ENCODE measurements around the gene TRAF5.

TRAF5 gene

GRCh38 chr1:211334986-211335385 is 8.4 kb downstream of the TRAF5 start:
- ATAC-seq (peak; percentile 96), DNase-seq (ENCODE audit: low spot score in 2 of 2) (peak in 1 of 2 donors; percentile 54)
- H3K4me3 Mint-ChIP-seq, result peak overlapping the region; percentile 60
- H3K9me3 Mint-ChIP-seq, result no peaks in the 10 kb centered on the region
- H3K36me3 Mint-ChIP-seq, result peaks cover 19% of the 10 kb centered on the region
- H3K27ac Mint-ChIP-seq, result peak overlapping the region; percentile 88
- H3K4me1 Mint-ChIP-seq, result peaks cover 87% of the 10 kb centered on the region

DNA sequence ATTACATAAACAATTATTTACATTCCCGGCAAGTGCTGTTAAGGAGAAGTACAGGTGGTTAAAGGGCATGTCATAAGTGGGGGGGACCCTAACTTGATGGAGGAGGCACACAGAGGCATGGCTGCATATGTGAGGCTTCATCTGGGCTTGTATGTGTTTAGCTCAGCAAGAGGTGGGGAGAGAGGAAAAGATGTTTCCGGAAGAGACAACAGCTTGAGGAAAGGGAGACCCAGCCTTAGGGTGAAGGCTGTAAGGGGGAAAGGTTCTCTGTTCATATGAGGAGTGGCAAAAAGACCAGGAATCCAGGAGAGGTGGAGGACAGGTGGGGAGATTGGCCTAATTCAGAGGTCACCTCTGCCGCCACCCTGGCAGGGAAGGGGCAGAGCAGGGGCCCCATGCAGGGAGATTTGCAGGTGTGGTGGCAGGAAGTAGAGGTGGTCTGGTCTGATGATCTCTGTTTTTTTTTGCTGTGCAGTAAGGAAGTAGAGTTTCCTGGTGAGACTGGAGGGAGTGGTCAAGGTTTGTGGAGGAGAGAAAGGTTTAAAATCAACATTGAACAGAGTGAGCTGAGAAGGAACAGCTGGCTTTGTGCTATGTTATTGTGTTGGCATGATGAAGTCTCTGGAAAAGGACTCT is 9.0 kb downstream of the TRAF5 start:
- Mint-ChIP-seq H3K9me3 (no peaks in the 10 kb centered on the region), H3K4me1 (peaks cover 87% of the 10 kb centered on the region), H3K4me3 (peak overlapping the region; percentile 60), H3K27ac (peak overlapping the region; percentile 88), H3K36me3 (peaks cover 16% of the 10 kb centered on the region)
- ATAC-seq, result peak; percentile 31
- peak in 1 of 2 donors; percentile 57 for DNase-seq (ENCODE audit: low spot score in 2 of 2)

- ATAC-seq (no peak), DNase-seq (ENCODE audit: low spot score in 2 of 2) (peak in 1 of 2 donors; percentile 46)
- Mint-ChIP-seq H3K36me3 (peaks cover 13% of the 10 kb centered on the region), H3K4me3 (peak overlapping the region; percentile 60), H3K27ac (peak overlapping the region; percentile 88), H3K4me1 (peaks cover 87% of the 10 kb centered on the region), H3K9me3 (no peaks in the 10 kb centered on the region)
Observed at GRCh38 chr1:211336161-211336560, 9.5 kb downstream of the TRAF5 start.

DNA sequence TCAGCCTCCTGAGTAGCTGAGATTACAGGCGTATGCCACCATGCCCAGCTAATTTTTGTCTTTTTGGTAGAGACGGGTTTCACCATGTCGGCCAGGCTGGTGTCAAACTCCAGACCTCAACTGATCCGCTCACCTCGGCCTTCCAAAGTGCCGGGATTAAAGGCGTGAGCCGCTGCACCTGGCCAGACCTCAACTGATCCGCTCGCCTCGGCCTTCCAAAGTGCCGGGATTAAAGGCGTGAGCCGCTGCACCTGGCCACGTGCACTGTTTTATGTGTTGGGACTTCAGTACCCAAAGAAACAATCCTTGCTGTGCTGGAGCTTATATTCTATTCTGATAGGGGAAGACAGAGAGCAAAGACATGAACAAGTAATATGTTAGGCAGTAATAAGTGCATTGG is 10.1 kb downstream of the TRAF5 start:
- Mint-ChIP-seq H3K4me1 (peaks cover 88% of the 10 kb centered on the region), H3K36me3 (peaks cover 10% of the 10 kb centered on the region), H3K4me3 (peak overlapping the region; percentile 60), H3K9me3 (no peaks in the 10 kb centered on the region), H3K27ac (peak overlapping the region; percentile 88)
- ATAC-seq, result no peak
- no peak for DNase-seq (ENCODE audit: low spot score in 2 of 2)

DNA sequence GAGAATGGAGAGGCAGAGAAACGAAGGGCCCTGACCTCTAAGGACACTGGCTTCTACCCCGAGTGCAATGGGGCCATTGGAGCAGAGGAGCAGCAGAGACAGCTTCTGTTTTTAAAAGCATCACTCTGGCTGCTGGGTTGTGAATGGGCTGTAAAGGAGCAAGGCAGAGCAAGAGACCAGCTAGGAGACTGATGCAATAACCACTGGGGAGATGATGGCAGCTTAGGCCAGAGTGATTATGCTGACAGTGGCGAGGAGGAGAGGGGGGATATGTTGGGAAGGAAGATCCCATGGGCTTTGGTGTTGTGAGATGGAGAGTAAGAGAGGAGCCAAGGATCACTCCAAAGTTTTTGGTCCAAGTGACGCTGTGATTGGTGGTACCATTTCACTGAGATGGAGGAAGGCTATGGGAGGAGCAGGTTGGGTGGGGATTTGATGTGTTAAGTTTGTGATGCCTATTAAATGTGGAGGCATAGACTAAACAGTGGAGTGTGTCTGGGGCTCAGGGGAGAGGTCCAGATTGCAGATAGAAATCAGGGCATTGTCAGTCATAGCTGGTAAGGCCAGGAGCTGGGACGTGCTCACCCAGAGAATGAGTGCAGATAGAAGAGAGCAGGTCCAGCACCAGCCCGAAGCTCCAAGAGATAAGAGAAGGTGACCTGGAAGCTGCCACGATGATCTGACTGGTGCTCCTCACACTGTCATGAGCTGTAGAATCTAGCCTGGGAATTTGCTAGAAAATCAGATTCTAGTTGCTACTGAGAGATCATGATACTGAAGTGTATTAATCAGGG is 11.0 kb downstream of the TRAF5 start:
- no peak overlapping the region for H3K4me3 Mint-ChIP-seq
- ATAC-seq (no peak), DNase-seq (ENCODE audit: low spot score in 2 of 2) (peak in 1 of 2 donors; percentile 39)
- H3K27ac Mint-ChIP-seq, result peak overlapping the region; percentile 88
- no peaks in the 10 kb centered on the region for H3K9me3 Mint-ChIP-seq
- peaks cover 10% of the 10 kb centered on the region for H3K36me3 Mint-ChIP-seq
- peaks cover 85% of the 10 kb centered on the region for H3K4me1 Mint-ChIP-seq

DNA sequence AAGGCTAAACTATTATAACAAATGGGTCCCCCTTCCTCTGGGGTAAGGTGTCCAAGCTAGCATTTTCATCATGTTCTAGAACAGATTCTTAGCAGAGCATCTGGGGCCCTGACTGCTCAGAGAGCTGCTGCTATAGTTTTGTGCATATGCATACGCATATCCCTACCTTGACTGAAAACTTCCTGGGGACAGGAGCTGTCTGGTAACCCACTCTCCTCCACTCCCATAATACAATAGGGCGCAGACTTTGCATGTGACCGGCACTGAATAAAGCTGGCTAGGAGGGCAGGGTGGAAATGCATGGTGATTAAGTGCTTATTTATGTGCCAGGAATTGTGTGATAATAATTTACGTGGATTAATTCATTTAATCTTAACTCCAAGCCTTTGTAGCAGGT is 11.6 kb downstream of the TRAF5 start:
- DNase-seq (ENCODE audit: low spot score in 2 of 2) (no peak), ATAC-seq (no peak)
- no peak overlapping the region for H3K4me3 Mint-ChIP-seq
- peak overlapping the region; percentile 88 for H3K27ac Mint-ChIP-seq
- H3K36me3 Mint-ChIP-seq, result peaks cover 10% of the 10 kb centered on the region
- peaks cover 85% of the 10 kb centered on the region for H3K4me1 Mint-ChIP-seq
- no peaks in the 10 kb centered on the region for H3K9me3 Mint-ChIP-seq

DNA sequence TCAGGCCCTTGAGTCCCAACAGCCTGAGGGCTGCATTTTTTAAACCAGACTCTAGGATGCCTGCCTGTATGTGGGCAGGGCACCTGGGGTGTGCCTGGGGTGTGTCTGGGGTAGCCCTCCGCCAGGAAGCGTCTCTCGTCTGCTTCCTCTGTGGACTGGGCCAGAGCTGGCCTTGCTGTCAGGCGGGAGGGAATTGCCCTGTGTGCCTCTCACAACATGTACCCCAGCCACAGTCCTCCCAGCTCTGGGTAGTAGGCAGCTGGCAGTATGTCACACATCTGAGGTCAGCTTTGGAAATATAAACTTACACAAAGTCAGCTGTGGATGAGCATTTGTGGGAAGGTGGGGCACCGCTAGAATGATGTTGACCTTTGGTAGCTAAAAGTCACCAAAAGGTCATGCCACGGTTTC is 13.0 kb downstream of the TRAF5 start:
- peak overlapping the region; percentile 29 for H3K4me3 Mint-ChIP-seq
- no peaks in the 10 kb centered on the region for H3K9me3 Mint-ChIP-seq
- H3K36me3 Mint-ChIP-seq, result peaks cover 10% of the 10 kb centered on the region
- ATAC-seq, result peak; percentile 22
- H3K4me1 Mint-ChIP-seq, result peaks cover 85% of the 10 kb centered on the region
- DNase-seq (ENCODE audit: low spot score in 2 of 2), result no peak
- peak overlapping the region; percentile 90 for H3K27ac Mint-ChIP-seq

DNA sequence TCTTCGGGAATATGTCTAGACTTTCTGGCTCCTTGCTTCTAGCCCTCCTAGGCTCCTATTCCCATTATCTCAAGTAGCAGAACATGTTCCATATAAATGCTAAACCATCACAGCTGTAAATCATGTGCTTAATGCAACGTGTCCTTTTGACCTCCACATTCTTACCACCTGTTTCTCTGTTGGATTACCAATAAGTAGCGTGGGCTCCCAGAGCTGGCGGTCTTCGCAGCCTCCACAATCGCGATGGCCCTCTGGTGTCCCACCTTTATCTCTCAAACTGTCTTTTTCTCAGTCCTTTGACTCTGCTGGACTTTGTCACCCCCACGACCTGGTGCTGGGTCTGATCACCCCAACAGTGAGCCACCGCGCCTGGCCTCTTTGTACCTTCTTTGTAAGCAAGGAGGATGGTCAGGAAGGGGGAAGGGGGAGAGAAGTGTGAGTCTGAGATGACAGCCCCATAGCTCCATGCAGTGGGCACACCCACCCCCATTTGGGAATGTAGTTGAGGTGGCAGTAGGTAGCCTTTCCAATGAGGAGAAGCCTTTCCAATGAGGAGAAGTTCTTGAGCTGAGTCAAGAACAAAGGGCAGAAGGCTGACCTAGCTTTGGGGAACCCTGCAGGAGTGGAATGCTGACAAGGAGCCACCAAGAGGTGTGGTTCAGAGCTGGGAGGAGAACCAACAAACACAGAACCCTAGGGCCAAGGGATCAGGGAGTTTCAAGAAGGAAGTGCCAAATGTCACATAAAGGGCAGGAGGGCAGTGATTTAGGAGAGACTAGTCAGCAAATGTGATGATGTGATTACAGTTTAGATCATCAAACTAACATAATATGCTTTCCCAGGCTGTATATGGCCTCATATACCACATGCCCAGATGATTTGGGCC is 14.2 kb downstream of the TRAF5 start:
- Mint-ChIP-seq H3K4me1 (peaks cover 85% of the 10 kb centered on the region), H3K27ac (peak overlapping the region; percentile 29), H3K4me3 (no peak overlapping the region), H3K9me3 (no peaks in the 10 kb centered on the region), H3K36me3 (peaks cover 20% of the 10 kb centered on the region)
- no peak for DNase-seq (ENCODE audit: low spot score in 2 of 2)
- ATAC-seq, result peak; percentile 6

DNA sequence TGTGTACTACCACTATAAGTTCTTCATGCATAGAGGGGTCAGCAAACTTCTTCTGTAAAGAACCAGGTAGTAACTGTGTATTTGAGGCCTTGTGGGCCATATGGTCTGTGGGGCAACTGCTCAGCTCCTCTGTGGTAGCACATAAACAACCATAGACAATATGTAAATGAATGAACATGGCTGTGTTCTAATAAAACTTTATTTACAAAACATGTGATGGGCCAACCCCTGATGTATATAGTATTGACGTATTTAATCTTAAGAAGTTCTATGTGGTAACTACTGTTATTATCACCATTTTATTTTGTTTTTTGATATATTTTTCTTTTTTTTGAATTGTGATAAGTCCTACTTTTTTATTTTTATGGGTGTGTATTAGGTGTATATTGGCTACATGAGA is 15.4 kb downstream of the TRAF5 start:
- H3K27ac Mint-ChIP-seq, result no peak overlapping the region
- DNase-seq (ENCODE audit: low spot score in 2 of 2) (no peak), ATAC-seq (no peak)
- H3K4me1 Mint-ChIP-seq, result peaks cover 83% of the 10 kb centered on the region
- peaks cover 20% of the 10 kb centered on the region for H3K36me3 Mint-ChIP-seq
- no peaks in the 10 kb centered on the region for H3K9me3 Mint-ChIP-seq
- no peak overlapping the region for H3K4me3 Mint-ChIP-seq

DNA sequence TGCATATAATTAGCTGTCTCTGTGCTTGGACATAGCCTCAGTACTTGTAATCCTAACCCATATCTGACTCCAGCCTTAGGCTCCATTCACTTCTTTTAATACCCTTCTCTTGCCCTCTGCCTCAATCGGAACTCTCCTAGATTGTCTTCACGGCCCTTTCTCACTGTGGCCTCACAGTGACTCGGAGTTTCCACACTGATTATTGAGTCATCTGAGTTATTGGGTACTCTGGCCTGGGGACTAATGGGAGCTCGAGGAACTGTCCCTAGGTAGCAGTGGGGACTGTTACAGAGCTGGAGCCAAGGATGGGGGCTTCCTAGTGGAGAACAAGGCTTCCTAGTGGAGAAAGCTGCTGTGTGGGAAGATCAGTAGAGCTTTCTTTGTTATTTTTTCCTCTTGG is 17.0 kb downstream of the TRAF5 start:
- H3K4me3 Mint-ChIP-seq, result no peak overlapping the region
- H3K27ac Mint-ChIP-seq, result peak overlapping the region; percentile 67
- H3K9me3 Mint-ChIP-seq, result no peaks in the 10 kb centered on the region
- H3K4me1 Mint-ChIP-seq, result peaks cover 72% of the 10 kb centered on the region
- no peak for DNase-seq (ENCODE audit: low spot score in 2 of 2)
- H3K36me3 Mint-ChIP-seq, result peaks cover 26% of the 10 kb centered on the region
- peak; percentile 55 for ATAC-seq

DNA sequence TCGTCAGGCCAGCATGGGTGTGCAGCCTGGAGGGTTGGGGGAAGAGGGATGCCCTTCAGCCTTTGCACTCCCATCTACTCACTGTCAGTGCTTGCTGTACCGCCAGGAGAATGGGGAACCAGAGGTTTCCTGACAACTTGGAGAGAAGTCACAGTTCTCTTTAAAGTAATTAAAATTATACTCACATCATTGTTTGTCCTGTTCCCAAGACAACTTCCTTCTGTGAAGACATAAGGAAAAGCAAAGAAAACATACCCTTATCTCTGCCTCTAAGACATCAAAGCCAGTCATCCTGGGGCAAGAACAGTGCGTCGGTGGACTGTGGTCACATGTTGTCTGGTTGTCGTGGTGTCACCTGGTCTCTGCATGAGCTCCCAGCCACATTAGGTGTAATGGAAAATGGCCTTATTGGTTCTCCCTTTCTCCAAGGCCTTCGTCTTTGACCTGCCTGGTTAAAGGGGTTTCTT is 17.6 kb downstream of the TRAF5 start:
- no peak overlapping the region for H3K4me3 Mint-ChIP-seq
- peaks cover 70% of the 10 kb centered on the region for H3K4me1 Mint-ChIP-seq
- H3K27ac Mint-ChIP-seq, result peak overlapping the region; percentile 67
- DNase-seq (ENCODE audit: low spot score in 2 of 2), result no peak
- ATAC-seq, result peak; percentile 68
- H3K9me3 Mint-ChIP-seq, result no peaks in the 10 kb centered on the region
- H3K36me3 Mint-ChIP-seq, result peaks cover 26% of the 10 kb centered on the region

DNA sequence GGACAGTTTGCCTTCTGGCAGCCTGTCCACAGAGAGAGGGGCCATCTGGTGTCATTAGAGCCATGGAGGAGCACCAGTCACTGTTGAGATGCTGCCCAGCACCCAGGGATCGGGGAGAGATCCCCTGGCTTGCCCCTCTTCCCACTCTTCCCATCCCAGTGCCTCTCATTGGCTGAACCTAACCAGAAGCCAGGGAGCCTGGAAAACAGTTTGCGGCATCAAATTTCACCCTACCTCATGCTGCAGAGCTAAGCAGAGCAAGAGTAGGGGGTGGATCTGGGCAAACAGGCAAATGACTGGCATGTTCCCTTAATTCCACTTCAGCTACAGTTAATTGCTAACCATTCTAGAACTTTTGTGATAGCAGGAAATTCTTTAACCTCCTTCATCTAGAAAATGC is 19.1 kb downstream of the TRAF5 start:
- ATAC-seq, result no peak
- Mint-ChIP-seq H3K27ac (no peak overlapping the region), H3K9me3 (no peaks in the 10 kb centered on the region), H3K4me1 (peaks cover 70% of the 10 kb centered on the region), H3K36me3 (peaks cover 23% of the 10 kb centered on the region), H3K4me3 (no peak overlapping the region)
- DNase-seq (ENCODE audit: low spot score in 2 of 2), result no peak

GRCh38 chr1:211347077-211347844 is 20.6 kb downstream of the TRAF5 start:
- H3K36me3 Mint-ChIP-seq, result peaks cover 21% of the 10 kb centered on the region
- ATAC-seq (no peak), DNase-seq (ENCODE audit: low spot score in 2 of 2) (no peak)
- no peak overlapping the region for H3K27ac Mint-ChIP-seq
- peaks cover 70% of the 10 kb centered on the region for H3K4me1 Mint-ChIP-seq
- H3K9me3 Mint-ChIP-seq, result peaks cover 7% of the 10 kb centered on the region
- H3K4me3 Mint-ChIP-seq, result no peak overlapping the region

DNA sequence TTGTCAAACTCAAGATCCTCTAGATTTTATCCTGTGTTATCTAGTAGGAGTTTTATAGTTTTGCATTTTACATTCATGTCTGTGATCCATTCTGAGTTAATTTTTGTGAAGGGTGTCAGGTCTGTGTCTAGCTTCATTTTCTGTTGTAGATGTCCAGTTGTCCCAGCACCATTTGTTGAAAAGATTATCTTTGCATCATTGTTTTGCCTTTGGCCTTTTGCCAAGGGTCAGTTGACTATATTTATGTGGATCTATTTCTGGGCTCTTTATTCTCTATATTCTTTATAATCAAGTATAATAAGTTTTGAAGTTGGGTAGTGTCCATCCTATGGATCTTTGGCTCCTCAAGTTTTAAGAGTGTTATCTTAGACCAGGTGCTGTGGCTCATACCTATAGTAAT is 21.9 kb downstream of the TRAF5 start:
- Mint-ChIP-seq H3K4me3 (no peak overlapping the region), H3K4me1 (peaks cover 66% of the 10 kb centered on the region), H3K36me3 (peaks cover 29% of the 10 kb centered on the region), H3K9me3 (peaks cover 7% of the 10 kb centered on the region), H3K27ac (peak overlapping the region; percentile 60)
- DNase-seq (ENCODE audit: low spot score in 2 of 2) (no peak), ATAC-seq (no peak)

Data from stimulated activated effector memory CD8-positive, alpha-beta T cell treated with anti-CD3 and anti-CD28 coated beads, Interleukin-12 subunit alpha, Interleukin-12 subunit beta, amount 100 ng/mL, for 72 hours (primary cell).